GM18502 (cell line): ENCODE measurements around the gene TIPIN.
A peak's percentile ranks its signal among the peaks of the same experiment; 100 is the strongest.
"Not testable (repeated sequence)": the region's sequence is repeated elsewhere in the genome, so short reads cannot be mapped to it uniquely, and the experiment has no call there.

ENCODE experiments used
- ATAC-seq: cut with Tn5 transposase; IDR thresholded peaks from one replicate; pipeline ENCODE4 v1.9.1; 2021; ENCODE audit warnings: mild to moderate bottlenecking; ENCODE audit not compliant: unreplicated experiment, poor library complexity

The TIPIN gene

GRCh38 chr15:66386204-66387123, 30.0 kb upstream of the TIPIN start, which contains the start of gene MAP2K1:
MAP2K1 (plus strand) TSS chr15:66386912; CDS start chr15:66387348, 436 bp downstream.
- peak; percentile 79 for ATAC-seq

GRCh38 chr15:66381376-66381775, 24.9 kb upstream of the TIPIN start:
- not testable (repeated sequence) for ATAC-seq

- no peak for ATAC-seq
These were observed 22.4 kb upstream of the TIPIN start for GRCh38 chr15:66378814-66379430.

GRCh38 chr15:66374179-66374578, 17.7 kb upstream of the TIPIN start:
- ATAC-seq: no peak

GRCh38 chr15:66369773-66370651, 13.5 kb upstream of the TIPIN start:
- no peak for ATAC-seq

GRCh38 chr15:66364944-66365528, 8.6 kb upstream of the TIPIN start:
- no peak for ATAC-seq

GRCh38 chr15:66362776-66363175, 6.3 kb upstream of the TIPIN start:
- ATAC-seq: no peak

GRCh38 chr15:66361745-66362460, 5.4 kb upstream of the TIPIN start:
- ATAC-seq: not testable (repeated sequence)

- ATAC-seq: no peak
These were observed 3.3 kb upstream of the TIPIN start for GRCh38 chr15:66359740-66360139.

- ATAC-seq: peak; percentile 11
These were observed 467 bp downstream of the TIPIN start for GRCh38 chr15:66356077-66356358.

GRCh38 chr15:66348530-66348929, 8.0 kb downstream of the TIPIN start:
- ATAC-seq: not testable (repeated sequence)

GRCh38 chr15:66328771-66329170, 27.7 kb downstream of the TIPIN start:
- ATAC-seq: no peak

GRCh38 chr15:66327736-66328135, 28.7 kb downstream of the TIPIN start:
- ATAC-seq: no peak

GRCh38 chr15:66326051-66326450, 30.4 kb downstream of the TIPIN start:
- ATAC-seq: no peak

GRCh38 chr15:66323312-66323928, 33.1 kb downstream of the TIPIN start:
- ATAC-seq: no peak

- no peak for ATAC-seq
These were observed 44.3 kb downstream of the TIPIN start for GRCh38 chr15:66312144-66312543.

GRCh38 chr15:66310786-66311185, 45.7 kb downstream of the TIPIN start:
- ATAC-seq: no peak

GRCh38 chr15:66309828-66310227, 46.7 kb downstream of the TIPIN start:
- ATAC-seq: no peak

- ATAC-seq: no peak
These were observed 48.0 kb downstream of the TIPIN start for GRCh38 chr15:66308531-66308930.
